Ammon's horn (tissue), 1 donor: ENCODE measurements around the gene HOXC12.

Experiments
- DNase-seq: peaks from one replicate; pipeline ENCODE4 v3.0.0-alpha.2; 2016; ENCODE audit warnings: low spot score

The HOXC12 gene

DNA sequence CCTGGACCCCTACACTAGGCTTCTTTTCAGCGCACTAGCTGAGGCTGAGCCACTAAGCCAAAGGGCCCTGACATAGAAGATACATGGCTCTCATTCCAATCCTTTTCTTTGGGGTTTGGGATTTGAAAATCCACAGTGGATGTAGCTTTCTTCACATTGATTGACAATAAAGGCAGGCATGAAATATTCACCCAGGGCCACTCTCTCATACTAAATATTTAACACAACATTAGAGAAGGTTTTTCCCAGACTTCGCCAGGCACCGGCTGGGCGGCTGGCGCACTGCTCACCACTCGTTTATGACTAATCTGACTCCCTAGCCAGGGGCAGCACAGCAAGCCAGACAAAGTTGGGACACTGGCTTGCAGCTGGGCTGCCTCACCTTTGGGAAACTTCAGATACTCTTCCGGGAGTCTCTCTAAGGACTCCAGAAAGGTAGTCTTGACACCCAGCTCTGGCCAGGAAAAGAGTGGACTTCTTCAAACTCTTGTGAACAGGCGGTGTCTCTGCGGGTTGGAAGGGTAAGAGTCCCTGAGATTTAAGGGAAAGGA lies 17.5 kb downstream of the HOXC12 start:
- DNase-seq = no peak

GRCh38 chr12:53972722-53973235 lies 18.1 kb downstream of the HOXC12 start, which contains the start of gene HOXC11:
TSS of gene HOXC11 (plus strand) at chr12:53973126. CDS start at chr12:53973242, 116 bp downstream.
- no peak for DNase-seq

- no peak for DNase-seq
These were observed 18.7 kb downstream of the HOXC12 start for GRCh38 chr12:53973236-53974042.

DNA sequence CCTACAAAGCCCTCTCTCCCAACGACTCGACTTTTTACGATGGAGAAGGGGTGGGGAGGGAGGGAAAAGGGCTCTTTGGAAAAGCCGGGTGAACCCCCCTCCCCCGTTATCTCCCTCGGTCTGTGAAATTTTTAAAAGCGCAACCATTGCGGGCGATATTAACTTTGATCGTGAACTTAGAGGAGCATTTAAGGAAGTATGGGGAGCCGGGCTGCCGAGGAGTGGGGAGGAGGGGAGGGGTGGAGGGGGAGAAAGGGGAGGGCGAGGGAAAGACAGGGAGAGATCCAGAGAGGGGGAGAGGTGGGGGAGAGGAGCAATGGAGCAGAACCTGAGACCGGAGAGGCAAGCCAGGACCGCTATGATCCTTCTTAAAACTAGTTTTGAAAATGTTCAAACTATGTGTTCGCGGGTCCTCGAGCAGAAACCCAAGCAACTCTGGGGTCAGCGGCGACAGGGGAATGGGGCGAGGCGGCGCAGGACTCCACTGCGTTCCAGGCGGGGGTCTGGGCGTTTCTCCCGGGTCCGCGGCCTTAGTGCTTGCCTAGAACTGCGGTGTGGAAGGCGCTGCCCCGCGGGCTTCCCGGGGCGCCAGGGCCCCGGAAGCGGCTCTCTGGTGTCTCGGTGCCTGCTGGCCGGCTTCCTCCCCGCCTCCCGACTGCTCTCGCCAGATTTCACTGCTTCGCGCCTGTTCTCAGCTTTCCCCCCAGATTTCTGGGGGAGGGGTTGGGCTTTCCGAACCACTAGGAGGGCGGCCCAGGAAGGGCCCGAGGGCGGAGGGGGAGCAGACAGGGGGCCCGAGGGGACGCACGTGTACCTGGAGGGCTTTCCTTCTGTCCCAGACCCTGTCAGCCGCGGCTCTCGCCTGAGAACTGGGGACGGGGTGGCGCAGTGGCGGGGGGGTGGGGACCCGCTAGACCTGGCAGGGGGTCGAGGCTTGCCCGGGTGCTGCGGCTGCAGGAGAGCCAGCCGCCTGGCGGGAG lies 19.7 kb downstream of the HOXC12 start, which contains the start of gene HOTAIR:
Gene HOTAIR, minus strand, starts transcription at position 871 of the 980 bp plus-strand sequence.
- no peak for DNase-seq

DNA sequence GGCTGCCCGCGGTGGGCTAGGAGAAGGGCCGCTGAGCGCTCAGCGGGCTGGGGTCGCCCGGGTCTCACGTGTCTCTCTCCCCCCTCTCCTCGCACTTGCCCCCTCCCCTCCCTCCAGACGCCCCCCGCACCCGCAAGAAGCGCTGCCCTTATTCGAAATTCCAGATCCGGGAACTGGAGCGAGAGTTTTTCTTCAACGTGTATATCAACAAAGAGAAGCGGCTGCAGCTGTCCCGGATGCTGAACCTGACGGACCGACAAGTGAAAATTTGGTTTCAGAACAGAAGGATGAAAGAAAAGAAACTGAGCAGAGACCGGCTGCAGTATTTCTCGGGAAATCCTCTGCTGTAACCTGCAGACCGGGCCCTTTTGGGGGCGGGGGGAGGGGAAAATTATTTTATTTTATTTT lies 20.4 kb downstream of the HOXC12 start:
- DNase-seq = no peak

GRCh38 chr12:53975479-53976152 lies 20.9 kb downstream of the HOXC12 start:
- DNase-seq = no peak

GRCh38 chr12:53976172-53976822 lies 21.6 kb downstream of the HOXC12 start:
- no peak for DNase-seq

GRCh38 chr12:53976823-53977595 lies 22.3 kb downstream of the HOXC12 start:
- DNase-seq = no peak

DNA sequence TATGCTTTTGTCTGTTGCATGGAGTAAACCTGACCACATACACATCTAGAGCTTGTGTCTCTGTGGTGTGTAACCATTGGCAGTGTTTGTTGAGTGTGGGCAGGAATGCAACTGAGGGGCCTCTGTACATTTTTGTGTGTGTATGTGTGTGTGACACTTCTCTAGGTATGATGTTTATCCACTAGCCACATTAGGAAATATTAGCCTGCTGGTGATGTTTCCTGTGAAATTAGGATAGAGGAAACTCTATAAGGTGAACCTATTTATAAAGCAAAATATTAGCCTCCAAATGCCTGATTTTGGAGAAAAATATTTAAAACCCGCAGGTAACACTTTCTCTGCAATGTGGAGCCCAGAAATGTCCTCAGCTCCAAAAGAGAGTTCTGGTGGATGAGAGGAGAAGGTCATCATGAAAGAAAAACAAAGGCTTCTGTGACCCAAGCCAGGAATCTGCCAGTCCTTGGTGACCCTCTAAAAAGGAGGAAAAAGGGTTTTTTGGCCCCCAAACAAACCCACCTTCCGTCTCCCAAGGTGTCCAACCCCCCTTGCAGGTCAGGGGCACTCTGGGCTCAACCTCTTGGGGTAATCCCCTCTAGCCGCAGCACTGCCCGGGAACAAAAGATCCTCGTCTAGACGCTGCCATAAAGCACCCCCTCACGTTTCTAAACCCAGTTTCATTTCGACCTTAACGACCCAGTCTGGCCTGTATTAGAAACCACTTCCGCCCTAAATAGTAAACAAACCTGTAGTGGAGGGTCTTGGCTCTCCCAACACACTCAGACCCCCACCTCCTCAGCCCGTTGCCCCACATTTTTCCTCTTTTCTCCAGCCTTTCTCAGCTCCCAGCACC lies 23.1 kb downstream of the HOXC12 start:
- DNase-seq = no peak

DNA sequence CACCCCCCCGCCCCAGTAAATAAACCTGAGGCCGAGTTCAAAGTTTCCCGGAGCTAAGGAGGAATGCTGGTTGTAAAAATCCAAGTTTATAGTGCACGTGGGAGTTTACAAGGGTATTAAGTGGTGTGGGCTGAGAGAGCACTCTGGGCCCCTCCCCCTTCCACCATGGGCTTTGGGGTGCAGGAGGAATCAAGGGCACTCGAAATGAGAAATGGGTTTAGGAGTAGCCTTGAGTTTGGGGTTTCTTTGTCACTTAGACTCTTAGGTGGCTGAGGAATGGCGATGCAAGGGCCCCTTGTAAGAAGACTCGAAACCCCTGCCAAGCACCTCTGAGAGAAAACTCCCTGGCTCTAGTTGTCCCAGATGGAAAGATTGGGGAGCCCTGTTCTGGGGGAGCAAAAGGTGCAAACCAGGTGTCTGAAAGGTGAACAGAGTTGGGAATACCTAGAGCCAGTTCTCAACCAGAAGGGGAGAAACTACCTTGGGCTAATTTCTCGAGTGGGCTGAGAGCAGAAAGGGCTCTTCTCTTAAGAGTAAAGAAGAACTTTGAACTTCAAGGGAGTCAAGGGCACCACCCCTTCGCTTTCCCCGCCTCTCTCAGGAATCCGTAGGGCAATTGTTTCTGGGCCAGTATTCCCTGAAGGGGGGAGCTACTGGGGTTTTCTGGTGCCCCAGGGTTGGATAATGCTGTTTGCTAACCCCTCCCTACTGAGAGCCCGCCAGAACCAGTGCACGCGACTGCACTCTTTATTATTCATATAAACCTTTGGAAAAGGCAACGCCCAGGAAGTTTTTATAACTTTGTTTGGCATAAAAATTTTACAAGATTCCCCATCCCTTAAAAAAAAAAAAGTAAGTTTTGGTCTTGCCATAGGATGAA lies 24.0 kb downstream of the HOXC12 start:
- DNase-seq = no peak

- DNase-seq = no peak
These were observed 25.6 kb downstream of the HOXC12 start for GRCh38 chr12:53980104-53980801.

- DNase-seq = no peak
These were observed 26.2 kb downstream of the HOXC12 start for GRCh38 chr12:53980802-53981496.

DNA sequence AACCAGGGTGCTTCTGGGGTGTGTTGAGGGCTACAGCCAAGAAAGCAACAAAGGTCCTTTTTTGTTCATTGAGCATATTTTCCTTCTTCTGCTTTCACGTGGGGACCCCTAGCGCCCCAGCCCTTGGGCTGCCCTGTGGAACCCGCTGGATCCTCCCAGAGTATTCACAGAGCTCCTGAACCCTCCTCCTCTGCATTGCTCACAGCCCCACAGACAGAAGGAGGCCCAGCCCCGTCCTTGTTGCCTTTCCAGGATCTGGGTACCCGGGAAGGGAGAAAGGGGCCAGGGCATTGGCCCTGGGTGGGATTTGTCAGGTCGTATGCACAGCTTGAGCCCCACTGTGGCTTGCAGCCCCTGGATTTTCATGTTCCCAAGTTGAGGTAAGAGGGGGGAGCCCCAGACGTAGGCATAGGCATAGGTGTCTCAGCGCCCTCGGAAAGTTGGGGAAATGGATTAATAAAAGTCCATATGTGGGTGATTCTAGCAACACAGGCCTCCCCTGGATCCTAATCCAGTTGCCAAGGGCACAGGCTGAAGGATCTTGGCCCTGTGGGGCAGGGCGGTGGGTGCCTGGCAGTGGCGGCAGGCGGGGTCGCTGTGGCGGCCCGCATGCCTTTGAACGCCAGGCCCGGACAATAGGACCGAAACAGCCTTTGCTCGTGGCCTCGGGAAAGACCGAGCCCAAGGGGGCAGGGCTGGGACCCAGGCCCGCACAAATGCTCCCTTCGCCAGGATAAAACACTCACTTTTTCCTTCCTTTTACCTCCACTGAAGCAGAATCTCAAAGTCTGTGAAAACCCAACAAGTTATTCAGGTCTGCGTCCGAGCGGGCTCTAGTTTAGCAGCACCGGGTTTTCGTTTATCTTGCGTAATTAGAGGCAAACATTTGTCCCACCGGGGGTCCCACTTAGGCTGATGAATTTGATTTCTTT lies 27.2 kb downstream of the HOXC12 start:
- DNase-seq = no peak

DNA sequence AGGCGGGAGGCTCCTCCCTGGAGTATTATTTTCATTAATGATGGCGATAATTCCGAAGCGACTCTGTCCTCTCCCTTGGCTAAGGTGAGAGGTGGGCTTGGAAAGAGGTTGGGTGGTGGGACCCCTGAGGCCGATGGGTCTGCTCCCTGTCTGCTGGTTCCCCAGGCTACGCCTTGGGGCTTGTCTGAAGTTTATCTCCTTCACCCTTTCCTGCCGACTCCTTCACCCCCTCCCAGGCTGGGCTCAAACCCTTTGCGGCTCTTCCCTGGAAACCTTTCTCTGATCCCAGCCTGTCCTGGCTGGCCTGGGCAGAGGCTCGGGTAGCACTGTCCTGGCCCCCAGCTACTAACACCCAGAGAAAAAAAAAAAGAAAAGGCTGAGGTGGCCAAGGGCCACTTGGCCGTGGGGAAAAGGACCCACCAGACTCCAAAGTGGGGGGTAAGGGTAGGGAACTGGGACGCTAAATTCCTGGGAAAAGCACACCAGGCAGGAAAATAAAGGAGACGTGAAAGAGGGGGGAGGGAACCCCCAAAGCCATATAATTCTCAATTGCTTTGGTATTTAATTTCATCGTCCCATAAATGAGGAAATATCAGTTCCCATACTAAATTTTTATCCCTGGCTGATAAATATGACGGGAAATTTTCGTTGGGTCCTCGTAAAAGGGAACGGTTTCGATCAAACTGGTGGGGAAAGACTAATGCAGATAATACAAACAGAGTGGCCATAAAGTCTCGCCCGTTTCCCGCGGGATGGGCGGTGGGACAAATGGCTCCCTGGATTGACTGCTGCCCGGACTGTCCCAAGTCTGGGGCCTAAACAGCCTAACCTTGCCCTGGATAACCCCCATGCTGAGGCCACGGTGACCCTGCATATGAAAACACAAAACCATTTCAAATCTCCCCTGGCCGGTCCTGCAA lies 28.2 kb downstream of the HOXC12 start:
- no peak for DNase-seq

DNA sequence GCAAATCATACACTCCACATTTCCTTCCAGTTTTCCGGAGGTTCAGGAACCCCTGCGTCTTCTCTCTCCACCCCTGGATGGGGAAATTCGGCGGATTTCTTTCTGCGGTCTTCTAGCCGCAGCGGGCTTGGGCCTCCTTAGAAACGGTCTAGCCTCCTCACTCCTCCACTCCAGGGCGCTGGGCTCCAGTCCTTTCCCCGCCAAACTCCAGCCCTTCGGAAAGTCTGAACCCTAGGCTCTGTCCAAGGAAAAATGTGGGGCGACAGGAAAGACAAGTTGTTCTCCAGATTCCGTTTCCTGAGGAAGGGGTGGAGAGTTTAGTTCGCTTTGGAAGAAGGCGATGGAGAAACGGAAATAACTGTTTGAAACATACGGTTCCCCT lies 28.9 kb downstream of the HOXC12 start:
- no peak for DNase-seq
